Fibroblast of lung (primary cell): Measurements from ENCODE around the gene PCDH15. TPM values are rescaled to one million over a fixed set of nuclear protein-coding genes. Genes with fewer than 3 reads are reported as not detected.

Experiments
- DNase-seq, 2 donors: peaks; one replicate each; pipeline versions ENCODE4 v3.0.0 to v3.0.0-alpha.2; 2010; ENCODE audit warnings: low read depth in 2 of 2
- H2AFZ ChIP-seq: 2 replicates; pipeline ENCODE4 v1.5.1; 2012; ENCODE audit warnings: low read length, control low read depth, inconsistent platforms
- H3K27ac ChIP-seq: 2 replicates; pipeline ENCODE4 v1.5.1; 2011; ENCODE audit warnings: low read length, control low read depth; ENCODE audit not compliant: insufficient read depth
- H3K27me3 ChIP-seq: 2 replicates; pipeline ENCODE4 v1.5.1; 2011; ENCODE audit warnings: mild to moderate bottlenecking, low read length; ENCODE audit not compliant: control insufficient read depth, insufficient read depth
- H3K36me3 ChIP-seq: 2 replicates; pipeline ENCODE4 v1.5.1; 2011; ENCODE audit warnings: low read length; ENCODE audit not compliant: control insufficient read depth, insufficient read depth
- H3K4me1 ChIP-seq: 2 replicates; pipeline ENCODE4 v1.5.1; 2011; ENCODE audit warnings: low read length; ENCODE audit not compliant: control insufficient read depth, insufficient read depth; ENCODE audit errors: extremely low read depth
- H3K4me2 ChIP-seq: 2 replicates; pipeline ENCODE4 v1.5.1; 2011; ENCODE audit warnings: low read length, control low read depth; ENCODE audit not compliant: insufficient read depth; ENCODE audit errors: extremely low read depth
- H3K4me3 ChIP-seq, 4 experiments: fragments of 200-600 bp in 1 of 4; sonication (generic) in 1 of 4; replicated peaks in 1 of 4; 2 replicates each; pipeline ENCODE4 v1.5.1; 2011 to 2016; ENCODE audit warnings: low read length in 4 of 4, low read depth in 3 of 4, mild to moderate bottlenecking in 3 of 4, control low read depth in 2 of 4, inconsistent platforms in 1 of 4, mixed read lengths in 1 of 4; ENCODE audit not compliant: insufficient read depth in 1 of 4; ENCODE audit errors: control extremely low read depth in 1 of 4
- H3K79me2 ChIP-seq: 2 replicates; pipeline ENCODE4 v1.5.1; 2012; ENCODE audit warnings: mild to moderate bottlenecking, low read length, inconsistent platforms; ENCODE audit not compliant: control insufficient read depth, insufficient read depth
- H3K9ac ChIP-seq: 2 replicates; pipeline ENCODE4 v1.5.1; 2011; ENCODE audit warnings: mild to moderate bottlenecking, low read length, control low read depth; ENCODE audit not compliant: insufficient read depth
- H3K9me3 ChIP-seq: 2 replicates; pipeline ENCODE4 v1.5.1; 2012; ENCODE audit warnings: low read depth, low read length; ENCODE audit not compliant: control insufficient read depth, insufficient read depth
- H4K20me1 ChIP-seq: 2 replicates; pipeline ENCODE4 v1.5.1; 2011; ENCODE audit warnings: low read length; ENCODE audit not compliant: control insufficient read depth, insufficient read depth; ENCODE audit errors: extremely low read depth
- EZH2 ChIP-seq: IDR thresholded peaks from 2 replicates; pipeline ENCODE4 v1.5.1; 2012; ENCODE audit warnings: low read length, control low read depth, mild to moderate bottlenecking; ENCODE audit errors: missing control alignments
- polyA plus RNA-seq, 2 donors: library from polyadenylated mRNA; depleted of rRNA in 1 of 2; stranded (reverse) in 1 of 2; unstranded in 1 of 2; fragments of >200 nt; gene quantifications; 2 replicates each; pipeline ENCODE4 v1.2.1, GENCODE V29; 2011 to 2012; ENCODE audit warnings: missing spikeins in 1 of 2
- total RNA-seq: library from RNA; depleted of rRNA; stranded (reverse); fragments of >200 nt; gene quantifications from 2 replicates; pipeline ENCODE4 v1.2.1, GENCODE V29; 2014
- TF ChIP-seq, protein P1 (sequence below), 2 donors: IDR thresholded peaks in 1 of 2; conservative IDR thresholded peaks in 1 of 2; 1 replicate in 1 of 2; 2 replicates in 1 of 2; pipeline ENCODE4 v1.5.1; 2011 to 2012; ENCODE audit warnings: low read length in 2 of 2, control low read depth in 1 of 2, inconsistent platforms in 1 of 2, low read depth in 1 of 2, mild to moderate bottlenecking in 1 of 2

Gene PCDH15
- total and polyA plus RNA-seq, 2 donors (not counting 1 experiment from before 2014, with no cell fraction given): under 0.01 TPM; not detected in 1

- H3K79me2 ChIP-seq: no peaks in the 10 kb centered on the region
- H3K9ac ChIP-seq: no peak overlapping the region
- H3K4me2 ChIP-seq: no peak overlapping the region
- H3K27me3 ChIP-seq: no peaks in the 10 kb centered on the region
- TF ChIP-seq EZH2: no peak
- TF ChIP-seq, protein P1, sequence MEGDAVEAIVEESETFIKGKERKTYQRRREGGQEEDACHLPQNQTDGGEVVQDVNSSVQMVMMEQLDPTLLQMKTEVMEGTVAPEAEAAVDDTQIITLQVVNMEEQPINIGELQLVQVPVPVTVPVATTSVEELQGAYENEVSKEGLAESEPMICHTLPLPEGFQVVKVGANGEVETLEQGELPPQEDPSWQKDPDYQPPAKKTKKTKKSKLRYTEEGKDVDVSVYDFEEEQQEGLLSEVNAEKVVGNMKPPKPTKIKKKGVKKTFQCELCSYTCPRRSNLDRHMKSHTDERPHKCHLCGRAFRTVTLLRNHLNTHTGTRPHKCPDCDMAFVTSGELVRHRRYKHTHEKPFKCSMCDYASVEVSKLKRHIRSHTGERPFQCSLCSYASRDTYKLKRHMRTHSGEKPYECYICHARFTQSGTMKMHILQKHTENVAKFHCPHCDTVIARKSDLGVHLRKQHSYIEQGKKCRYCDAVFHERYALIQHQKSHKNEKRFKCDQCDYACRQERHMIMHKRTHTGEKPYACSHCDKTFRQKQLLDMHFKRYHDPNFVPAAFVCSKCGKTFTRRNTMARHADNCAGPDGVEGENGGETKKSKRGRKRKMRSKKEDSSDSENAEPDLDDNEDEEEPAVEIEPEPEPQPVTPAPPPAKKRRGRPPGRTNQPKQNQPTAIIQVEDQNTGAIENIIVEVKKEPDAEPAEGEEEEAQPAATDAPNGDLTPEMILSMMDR (conservative IDR thresholded peaks at IDR 0.05 in 1 of 2, IDR thresholded peaks at IDR 0.05 in 1 of 2; ENCODE audit: low read depth in 1 of 2, low read length in 2 of 2): no peak
- no peak overlapping the region for H2AFZ ChIP-seq
- no peaks in the 10 kb centered on the region for H4K20me1 ChIP-seq
- no peaks in the 10 kb centered on the region for H3K9me3 ChIP-seq
- no peaks in the 10 kb centered on the region for H3K36me3 ChIP-seq
- no peak overlapping the region for H3K27ac ChIP-seq
- peak in 1 of 2 donors; percentile 71 for DNase-seq
- H3K4me3 ChIP-seq: no peak overlapping the region
- no peaks in the 10 kb centered on the region for H3K4me1 ChIP-seq
These were observed 187.0 kb downstream of the PCDH15 start for GRCh38 chr10:54614072-54614471.

DNA sequence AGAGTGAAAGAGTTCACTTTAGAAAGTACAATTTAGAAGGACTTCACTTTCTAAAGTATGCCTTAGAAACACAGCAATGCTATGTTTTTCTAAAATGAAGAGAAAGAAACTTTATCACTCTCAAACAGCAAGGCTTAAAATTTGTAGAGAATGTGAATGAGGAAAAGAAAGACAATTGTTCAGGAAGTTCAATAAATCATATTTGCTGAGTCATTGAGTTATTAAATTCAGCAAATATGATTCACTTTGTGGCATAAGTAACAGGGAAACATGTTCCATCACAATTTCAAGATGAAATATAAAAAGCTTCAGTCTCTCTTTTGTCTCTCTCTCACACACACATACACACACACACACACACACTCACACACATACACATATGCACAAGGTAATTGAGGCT, 187.9 kb downstream of the PCDH15 start:
- Histone ChIP-seq H3K4me1 (no peaks in the 10 kb centered on the region), H3K27ac (no peak overlapping the region), H3K36me3 (no peaks in the 10 kb centered on the region), H3K4me3 (no peak overlapping the region), H3K9me3 (no peaks in the 10 kb centered on the region), H3K79me2 (no peaks in the 10 kb centered on the region), H3K4me2 (no peak overlapping the region), H4K20me1 (no peaks in the 10 kb centered on the region), H2AFZ (no peak overlapping the region), H3K9ac (no peak overlapping the region), H3K27me3 (no peaks in the 10 kb centered on the region)
- TF ChIP-seq EZH2: no peak
- TF ChIP-seq, protein P1 (conservative IDR thresholded peaks at IDR 0.05 in 1 of 2, IDR thresholded peaks at IDR 0.05 in 1 of 2; ENCODE audit: low read depth in 1 of 2, low read length in 2 of 2): no peak
- DNase-seq: peak; percentile 1 to 29

- Histone ChIP-seq H3K4me3 (no peak overlapping the region), H3K4me1 (no peaks in the 10 kb centered on the region), H4K20me1 (no peaks in the 10 kb centered on the region), H3K27ac (no peak overlapping the region), H3K9ac (no peak overlapping the region), H3K4me2 (no peak overlapping the region), H2AFZ (no peak overlapping the region), H3K79me2 (no peaks in the 10 kb centered on the region), H3K9me3 (no peaks in the 10 kb centered on the region), H3K27me3 (no peaks in the 10 kb centered on the region), H3K36me3 (no peaks in the 10 kb centered on the region)
- TF ChIP-seq, protein P1 (conservative IDR thresholded peaks at IDR 0.05 in 1 of 2, IDR thresholded peaks at IDR 0.05 in 1 of 2; ENCODE audit: low read depth in 1 of 2, low read length in 2 of 2): no peak
- TF ChIP-seq EZH2: no peak
- no peak for DNase-seq
These were observed 191.6 kb downstream of the PCDH15 start for GRCh38 chr10:54609423-54609822.
